Body of pancreas (tissue), 4 donors: ENCODE measurements around the gene STXBP3.

Source experiments
- CTCF ChIP-seq, 7 experiments: fragments of 450-650 bp in 4 of 7; fragments of 200-600 bp in 3 of 7; sonication (generic) in 3 of 7; IDR thresholded peaks; one replicate each; pipeline ENCODE4 v1.5.1; 2016 to 2019; ENCODE audit warnings: antibody characterized with exemption in 7 of 7
- POLR2A ChIP-seq, 3 donors: fragments of 450-650 bp; IDR thresholded peaks; one replicate each; pipeline ENCODE4 v1.6.1; 2016; ENCODE audit warnings: antibody characterized with exemption in 3 of 3, mild to moderate bottlenecking in 2 of 3

DNA sequence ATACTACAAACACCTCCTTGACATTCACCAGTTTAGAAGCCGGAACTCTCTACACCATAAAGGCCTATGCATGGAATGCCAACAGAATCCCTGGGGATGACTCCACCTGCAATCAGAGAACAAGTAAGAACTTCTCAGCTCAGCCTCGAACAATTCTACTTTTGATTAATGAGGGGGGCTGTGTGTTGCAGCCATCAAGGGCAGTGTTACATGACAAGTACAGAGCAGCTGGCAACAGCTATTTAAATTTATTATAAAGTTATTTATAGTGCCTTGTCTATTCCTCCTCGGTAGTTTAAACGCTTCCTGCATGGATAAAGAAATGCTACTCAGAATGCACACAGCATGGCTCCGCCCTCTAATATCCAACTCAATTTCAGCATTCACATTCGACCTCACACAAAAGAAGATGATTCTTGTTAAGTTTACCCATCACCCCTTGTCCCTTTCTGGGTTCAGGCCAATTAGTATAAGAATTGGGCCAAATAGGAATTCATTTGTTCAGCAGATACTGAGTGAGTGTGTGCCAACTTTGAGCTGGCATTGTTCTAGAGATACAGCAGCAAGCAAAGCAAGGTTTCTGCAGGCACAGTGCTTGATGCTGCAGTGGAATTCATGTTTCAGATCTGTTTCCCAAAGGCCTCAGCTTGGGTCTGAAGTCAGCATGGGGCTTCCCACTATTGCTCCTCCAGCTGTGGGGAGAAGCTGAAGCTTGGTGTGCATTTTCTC lies 27.4 kb upstream of the STXBP3 start:
- TF ChIP-seq CTCF (IDR thresholded peaks at IDR 0.05) (no peak), POLR2A (IDR thresholded peaks at IDR 0.05) (no peak)
